Measurements from ENCODE around the gene FAM210A. TPM values are rescaled to one million over a fixed set of nuclear protein-coding genes. Genes with fewer than 3 reads are reported as not detected.

The FAM210A gene
- total and polyA plus RNA-seq, 4 donors = 3.5 to 14.7 (median 11.2) TPM

GRCh38 chr18:13623871-13624270 is 102.5 kb downstream of the FAM210A start:
- Histone ChIP-seq H3K27ac (ENCODE audit: low read depth in 1 of 2, low read length in 2 of 2) (no peak overlapping the region), H3K9me3 (ENCODE audit: control insufficient read depth, low read length) (no peaks in the 10 kb centered on the region), H3K36me3 (ENCODE audit: control insufficient read depth in 1 of 2, insufficient read depth in 2 of 2, low read length in 1 of 2) (peaks cover 0 to 2% of the 10 kb centered on the region in 2 donors), H3K27me3 (ENCODE audit: control insufficient read depth in 1 of 2, insufficient read depth in 2 of 2, low read length in 1 of 2) (no peaks in the 10 kb centered on the region), H3K4me1 (ENCODE audit: control insufficient read depth in 1 of 2, insufficient read depth in 2 of 2, low read length in 2 of 2) (no peaks in the 10 kb centered on the region), H3K4me3 (ENCODE audit: low read length in 2 of 2) (no peak overlapping the region)
- intact Hi-C loops (cut with DNase I) = no loop called here
- WGBS, 2 donors = 92 to 94% methylated on average over 13 of the region's 13 CpGs
- ATAC-seq (ENCODE audit: low FRiP score) (no peak), DNase-seq (no peak)

GRCh38 chr18:13623348-13623747 is 103.0 kb downstream of the FAM210A start:
- WGBS, 2 donors = 66 to 68% methylated on average over 10 of the region's 10 CpGs

GRCh38 chr18:13622751-13623150 is 103.6 kb downstream of the FAM210A start:
- Histone ChIP-seq H3K27me3 (ENCODE audit: control insufficient read depth in 1 of 2, insufficient read depth in 2 of 2, low read length in 1 of 2) (no peaks in the 10 kb centered on the region), H3K4me3 (ENCODE audit: low read length in 2 of 2) (no peak overlapping the region), H3K36me3 (ENCODE audit: control insufficient read depth in 1 of 2, insufficient read depth in 2 of 2, low read length in 1 of 2) (peaks cover 0 to 2% of the 10 kb centered on the region in 2 donors), H3K4me1 (ENCODE audit: control insufficient read depth in 1 of 2, insufficient read depth in 2 of 2, low read length in 2 of 2) (no peaks in the 10 kb centered on the region), H3K27ac (ENCODE audit: low read depth in 1 of 2, low read length in 2 of 2) (no peak overlapping the region), H3K9me3 (ENCODE audit: control insufficient read depth, low read length) (no peaks in the 10 kb centered on the region)
- no peak for ATAC-seq (ENCODE audit: low FRiP score)
- DNase-seq = no peak
- intact Hi-C loops (cut with DNase I) = no loop called here
- WGBS, 2 donors = 93 to 96% methylated on average over 8 of the region's 8 CpGs

More at GRCh38 chr18:13623348-13623747, 103.0 kb downstream of the FAM210A start:
- Histone ChIP-seq H3K27ac (ENCODE audit: low read depth in 1 of 2, low read length in 2 of 2) (no peak overlapping the region), H3K4me3 (ENCODE audit: low read length in 2 of 2) (no peak overlapping the region), H3K27me3 (ENCODE audit: control insufficient read depth in 1 of 2, insufficient read depth in 2 of 2, low read length in 1 of 2) (no peaks in the 10 kb centered on the region), H3K9me3 (ENCODE audit: control insufficient read depth, low read length) (no peaks in the 10 kb centered on the region), H3K4me1 (ENCODE audit: control insufficient read depth in 1 of 2, insufficient read depth in 2 of 2, low read length in 2 of 2) (no peaks in the 10 kb centered on the region), H3K36me3 (ENCODE audit: control insufficient read depth in 1 of 2, insufficient read depth in 2 of 2, low read length in 1 of 2) (peaks cover 0 to 2% of the 10 kb centered on the region in 2 donors)
- ATAC-seq (ENCODE audit: low FRiP score) (no peak), DNase-seq (no peak)
- intact Hi-C loops (cut with DNase I) = no loop called here

- H3K27me3 ChIP-seq (ENCODE audit: control insufficient read depth in 1 of 2, insufficient read depth in 2 of 2, low read length in 1 of 2) = no peaks in the 10 kb centered on the region
- intact Hi-C loops (cut with DNase I) = no loop called here
- H3K4me1 ChIP-seq (ENCODE audit: control insufficient read depth in 1 of 2, insufficient read depth in 2 of 2, low read length in 2 of 2) = no peaks in the 10 kb centered on the region
- H3K9me3 ChIP-seq (ENCODE audit: control insufficient read depth, low read length) = no peaks in the 10 kb centered on the region
- peaks cover 0 to 2% of the 10 kb centered on the region in 2 donors for H3K36me3 ChIP-seq (ENCODE audit: control insufficient read depth in 1 of 2, insufficient read depth in 2 of 2, low read length in 1 of 2)
- 89% methylated on average over 19 of the region's 19 CpGs for WGBS, 2 donors
- ATAC-seq (ENCODE audit: low FRiP score) (no peak), DNase-seq (no peak)
- no peak overlapping the region for H3K4me3 ChIP-seq (ENCODE audit: low read length in 2 of 2)
- no peak overlapping the region for H3K27ac ChIP-seq (ENCODE audit: low read depth in 1 of 2, low read length in 2 of 2)
Observed at GRCh38 chr18:13621886-13622619, 104.3 kb downstream of the FAM210A start.

- Histone ChIP-seq H3K27ac (ENCODE audit: low read depth in 1 of 2, low read length in 2 of 2) (no peak overlapping the region), H3K9me3 (ENCODE audit: control insufficient read depth, low read length) (no peaks in the 10 kb centered on the region), H3K4me3 (ENCODE audit: low read length in 2 of 2) (no peak overlapping the region), H3K27me3 (ENCODE audit: control insufficient read depth in 1 of 2, insufficient read depth in 2 of 2, low read length in 1 of 2) (no peaks in the 10 kb centered on the region), H3K4me1 (ENCODE audit: control insufficient read depth in 1 of 2, insufficient read depth in 2 of 2, low read length in 2 of 2) (no peaks in the 10 kb centered on the region), H3K36me3 (ENCODE audit: control insufficient read depth in 1 of 2, insufficient read depth in 2 of 2, low read length in 1 of 2) (peaks cover 0 to 2% of the 10 kb centered on the region in 2 donors)
- DNase-seq (no peak), ATAC-seq (ENCODE audit: low FRiP score) (no peak)
- intact Hi-C loops (cut with DNase I) = no loop called here
- 93 to 95% methylated on average over 23 of the region's 23 CpGs for WGBS, 2 donors
Observed at GRCh38 chr18:13621446-13621849, 104.9 kb downstream of the FAM210A start.

- H3K27me3 ChIP-seq (ENCODE audit: control insufficient read depth in 1 of 2, insufficient read depth in 2 of 2, low read length in 1 of 2) = no peaks in the 10 kb centered on the region
- H3K27ac ChIP-seq (ENCODE audit: low read depth in 1 of 2, low read length in 2 of 2) = no peak overlapping the region
- ATAC-seq (ENCODE audit: low FRiP score) (no peak), DNase-seq (no peak)
- peaks cover 0 to 2% of the 10 kb centered on the region in 2 donors for H3K36me3 ChIP-seq (ENCODE audit: control insufficient read depth in 1 of 2, insufficient read depth in 2 of 2, low read length in 1 of 2)
- no peaks in the 10 kb centered on the region for H3K9me3 ChIP-seq (ENCODE audit: control insufficient read depth, low read length)
- intact Hi-C loops (cut with DNase I) = no loop called here
- H3K4me1 ChIP-seq (ENCODE audit: control insufficient read depth in 1 of 2, insufficient read depth in 2 of 2, low read length in 2 of 2) = no peaks in the 10 kb centered on the region
- 94% methylated on average over 29 of the region's 29 CpGs for WGBS, 2 donors
- no peak overlapping the region for H3K4me3 ChIP-seq (ENCODE audit: low read length in 2 of 2)
Observed at GRCh38 chr18:13620818-13621445, 105.4 kb downstream of the FAM210A start.

GRCh38 chr18:13620206-13620672 is 106.1 kb downstream of the FAM210A start:
- DNase-seq (no peak), ATAC-seq (ENCODE audit: low FRiP score) (no peak)
- Histone ChIP-seq H3K27ac (ENCODE audit: low read depth in 1 of 2, low read length in 2 of 2) (no peak overlapping the region), H3K4me1 (ENCODE audit: control insufficient read depth in 1 of 2, insufficient read depth in 2 of 2, low read length in 2 of 2) (no peaks in the 10 kb centered on the region), H3K36me3 (ENCODE audit: control insufficient read depth in 1 of 2, insufficient read depth in 2 of 2, low read length in 1 of 2) (peaks cover 0 to 2% of the 10 kb centered on the region in 2 donors), H3K27me3 (ENCODE audit: control insufficient read depth in 1 of 2, insufficient read depth in 2 of 2, low read length in 1 of 2) (no peaks in the 10 kb centered on the region), H3K9me3 (ENCODE audit: control insufficient read depth, low read length) (no peaks in the 10 kb centered on the region), H3K4me3 (ENCODE audit: low read length in 2 of 2) (no peak overlapping the region)
- intact Hi-C loops (cut with DNase I) = no loop called here
- 90 to 92% methylated on average over 10 of the region's 10 CpGs for WGBS, 2 donors

- no peak for ATAC-seq (ENCODE audit: low FRiP score)
- Histone ChIP-seq H3K36me3 (ENCODE audit: control insufficient read depth in 1 of 2, insufficient read depth in 2 of 2, low read length in 1 of 2) (peaks cover 0 to 2% of the 10 kb centered on the region in 2 donors), H3K27ac (ENCODE audit: low read depth in 1 of 2, low read length in 2 of 2) (no peak overlapping the region), H3K4me1 (ENCODE audit: control insufficient read depth in 1 of 2, insufficient read depth in 2 of 2, low read length in 2 of 2) (no peaks in the 10 kb centered on the region), H3K27me3 (ENCODE audit: control insufficient read depth in 1 of 2, insufficient read depth in 2 of 2, low read length in 1 of 2) (no peaks in the 10 kb centered on the region), H3K9me3 (ENCODE audit: control insufficient read depth, low read length) (no peaks in the 10 kb centered on the region), H3K4me3 (ENCODE audit: low read length in 2 of 2) (no peak overlapping the region)
- WGBS, 2 donors = 80 to 84% methylated on average over 19 to 20 of the region's 20 CpGs
- no peak for DNase-seq
- intact Hi-C loops (cut with DNase I) = loop anchor here (10.0 kb wide), 2 partner anchors 65 to 185 kb away; no protein-coding TSS in a partner anchor
Observed at GRCh38 chr18:13619505-13620205, 106.7 kb downstream of the FAM210A start.
